ENCODE measurements around the gene FCER2.

FCER2 gene

DNA sequence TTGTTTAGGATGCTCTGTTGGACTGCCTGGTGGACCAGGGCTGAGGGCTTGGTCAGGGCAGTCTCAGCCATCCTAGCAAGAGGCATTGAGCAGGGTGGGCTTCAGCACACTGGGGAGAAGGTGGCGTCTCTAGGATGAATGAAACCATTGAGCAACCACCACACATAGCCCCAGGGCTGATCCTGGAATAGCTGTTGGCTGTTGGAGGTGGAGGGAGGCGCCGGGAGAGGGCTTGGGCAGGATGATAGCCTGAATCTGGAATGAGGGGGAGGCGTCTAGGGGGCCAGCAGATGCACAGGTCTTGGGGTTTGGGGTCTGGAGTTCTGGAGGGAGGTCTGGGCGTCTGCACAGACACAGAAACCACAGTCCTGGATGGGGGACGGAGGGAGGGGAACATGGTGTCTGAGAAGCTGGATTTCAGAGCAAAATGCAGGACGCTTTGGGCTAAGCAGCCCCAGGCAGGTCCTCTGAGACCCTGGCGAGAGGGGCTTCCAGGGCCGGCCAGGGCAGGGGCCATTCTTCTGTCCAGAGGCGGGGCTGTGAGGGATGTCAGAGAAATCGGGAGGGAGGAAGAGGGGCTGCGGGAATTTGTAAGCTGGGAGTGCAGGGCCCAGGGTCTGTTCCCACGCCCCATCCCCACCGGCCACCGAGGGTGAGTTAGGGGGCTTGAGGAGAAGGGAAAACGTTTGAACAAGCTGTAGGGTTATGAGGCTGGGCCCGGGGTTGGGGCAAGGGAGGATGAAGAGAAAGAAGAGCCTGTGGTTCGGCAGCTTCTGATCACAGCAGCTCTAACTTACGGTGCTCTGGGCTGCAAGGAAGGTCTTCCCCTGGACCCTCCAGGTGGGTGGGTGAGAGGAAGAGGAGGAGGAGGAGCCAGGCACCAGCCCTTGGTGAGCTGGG lies 16.1 kb downstream of the FCER2 start:
- WGBS, 2 experiments (ENCODE audit: insufficient coverage in 2 of 2): 51 to 54% methylated on average over 12 to 18 of the region's 19 CpGs
- H3K27ac ChIP-seq (ENCODE audit: low read depth, low read length, severe bottlenecking): no peak overlapping the region
- peaks cover 4% of the 10 kb centered on the region for H3K4me1 ChIP-seq (ENCODE audit: control insufficient read depth, insufficient read depth, low read length, poor library complexity, severe bottlenecking)
- H3K9me3 ChIP-seq (ENCODE audit: control insufficient read depth, low read length): no peaks in the 10 kb centered on the region
- no peak overlapping the region for H3K4me3 ChIP-seq (ENCODE audit: extremely low read depth, insufficient read depth, low read length, poor library complexity, severe bottlenecking)
- H3K36me3 ChIP-seq (ENCODE audit: control insufficient read depth, insufficient read depth, low read length): peaks cover 23% of the 10 kb centered on the region

DNA sequence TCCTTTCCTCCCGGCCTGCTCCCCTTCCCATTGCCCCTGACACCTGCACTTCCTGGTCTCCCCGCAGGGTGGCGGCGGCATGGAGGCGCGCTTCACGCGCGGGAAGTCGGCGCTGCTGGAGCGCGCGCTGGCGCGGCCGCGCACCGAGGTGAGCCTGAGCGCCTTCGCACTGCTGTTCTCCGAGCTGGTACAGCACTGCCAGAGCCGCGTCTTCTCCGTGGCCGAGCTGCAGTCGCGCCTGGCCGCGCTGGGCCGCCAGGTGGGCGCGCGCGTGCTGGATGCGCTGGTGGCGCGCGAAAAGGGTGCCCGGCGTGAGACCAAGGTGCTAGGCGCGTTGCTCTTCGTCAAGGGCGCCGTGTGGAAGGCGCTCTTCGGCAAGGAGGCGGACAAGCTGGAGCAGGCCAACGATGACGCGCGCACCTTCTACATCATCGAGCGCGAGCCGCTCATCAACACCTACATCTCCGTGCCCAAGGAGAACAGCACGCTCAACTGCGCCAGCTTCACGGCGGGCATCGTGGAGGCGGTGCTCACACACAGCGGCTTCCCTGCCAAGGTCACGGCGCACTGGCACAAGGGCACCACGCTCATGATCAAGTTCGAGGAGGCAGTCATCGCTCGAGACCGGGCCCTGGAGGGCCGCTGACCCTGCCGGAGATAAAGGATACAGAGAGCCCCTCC lies 19.6 kb downstream of the FCER2 start:
- WGBS, 2 experiments (ENCODE audit: insufficient coverage in 2 of 2): 94 to 96% methylated on average over 73 to 74 of the region's 74 CpGs
- peaks cover 4% of the 10 kb centered on the region for H3K4me1 ChIP-seq (ENCODE audit: control insufficient read depth, insufficient read depth, low read length, poor library complexity, severe bottlenecking)
- no peaks in the 10 kb centered on the region for H3K9me3 ChIP-seq (ENCODE audit: control insufficient read depth, low read length)
- peaks cover 23% of the 10 kb centered on the region for H3K36me3 ChIP-seq (ENCODE audit: control insufficient read depth, insufficient read depth, low read length)
- H3K27ac ChIP-seq (ENCODE audit: low read depth, low read length, severe bottlenecking): no peak overlapping the region
- no peak overlapping the region for H3K4me3 ChIP-seq (ENCODE audit: extremely low read depth, insufficient read depth, low read length, poor library complexity, severe bottlenecking)

- Histone ChIP-seq H3K36me3 (ENCODE audit: control insufficient read depth, insufficient read depth, low read length) (peaks cover 23% of the 10 kb centered on the region), H3K4me1 (ENCODE audit: control insufficient read depth, insufficient read depth, low read length, poor library complexity, severe bottlenecking) (peaks cover 4% of the 10 kb centered on the region), H3K27ac (ENCODE audit: low read depth, low read length, severe bottlenecking) (no peak overlapping the region), H3K9me3 (ENCODE audit: control insufficient read depth, low read length) (no peaks in the 10 kb centered on the region), H3K4me3 (ENCODE audit: extremely low read depth, insufficient read depth, low read length, poor library complexity, severe bottlenecking) (peak overlapping the region; percentile 89)
- WGBS, 2 experiments (ENCODE audit: insufficient coverage in 2 of 2): 36 to 40% methylated on average over 27 to 37 of the region's 43 CpGs
These were observed 20.4 kb downstream of the FCER2 start for GRCh38 chr19:7681340-7682174.

DNA sequence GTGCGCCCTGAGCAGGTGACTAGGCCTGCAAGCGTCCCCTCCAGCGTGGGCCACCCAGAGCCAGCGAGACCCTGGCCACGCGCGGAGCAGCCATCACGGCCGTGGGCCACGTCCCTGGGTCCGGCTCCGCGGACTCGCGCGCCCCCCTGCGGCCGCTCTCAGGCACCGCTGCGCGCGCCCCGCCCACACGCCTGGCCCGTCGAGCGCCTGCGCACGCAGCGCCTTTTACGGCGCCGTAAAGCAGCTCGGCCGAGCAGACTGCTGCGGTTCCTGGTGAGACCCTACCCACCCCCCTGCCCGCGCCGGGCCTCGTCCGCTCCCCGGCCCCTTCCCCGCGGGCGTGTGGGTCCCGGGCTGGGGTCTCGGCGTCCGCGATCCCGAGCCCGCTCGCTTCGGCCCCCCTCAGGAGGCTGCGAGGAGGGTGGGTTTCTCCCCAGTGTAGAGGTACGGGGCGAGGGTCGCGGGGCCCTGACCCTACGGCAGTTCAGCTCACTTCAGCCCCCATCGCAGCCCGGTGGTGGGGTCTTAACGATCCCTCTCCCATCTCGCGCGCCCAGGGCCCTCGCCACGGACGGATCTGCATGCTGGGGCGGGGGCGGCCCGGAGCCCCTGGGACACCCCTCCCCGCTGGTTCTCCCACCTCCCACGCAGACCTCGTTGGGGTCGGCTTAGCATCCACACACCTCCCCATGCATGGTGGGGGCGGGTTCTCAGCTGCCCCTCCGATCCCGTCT lies 21.2 kb downstream of the FCER2 start, which contains the start of gene TRAPPC5:
TRAPPC5 (plus strand) TSS at position 228 of the 734 bp plus-strand sequence. CDS start 1,421 bp downstream, outside the sequence.
- 0% methylated on average over 45 to 69 of the region's 79 CpGs for WGBS, 2 experiments (ENCODE audit: insufficient coverage in 2 of 2)

GRCh38 chr19:7679771-7680605 lies 21.9 kb downstream of the FCER2 start:
- Histone ChIP-seq H3K4me3 (ENCODE audit: extremely low read depth, insufficient read depth, low read length, poor library complexity, severe bottlenecking) (peak overlapping the region; percentile 89), H3K27ac (ENCODE audit: low read depth, low read length, severe bottlenecking) (no peak overlapping the region), H3K4me1 (ENCODE audit: control insufficient read depth, insufficient read depth, low read length, poor library complexity, severe bottlenecking) (peaks cover 4% of the 10 kb centered on the region), H3K9me3 (ENCODE audit: control insufficient read depth, low read length) (no peaks in the 10 kb centered on the region), H3K36me3 (ENCODE audit: control insufficient read depth, insufficient read depth, low read length) (peaks cover 23% of the 10 kb centered on the region)
- WGBS, 2 experiments (ENCODE audit: insufficient coverage in 2 of 2): 58% methylated on average over 21 to 22 of the region's 22 CpGs

More for the DNA sequence above, 21.2 kb downstream of the FCER2 start, which contains the start of gene TRAPPC5:
- Histone ChIP-seq H3K4me3 (ENCODE audit: extremely low read depth, insufficient read depth, low read length, poor library complexity, severe bottlenecking) (peak within 1 kb of the TSS; percentile 89), H3K9me3 (ENCODE audit: control insufficient read depth, low read length) (no peaks in the 10 kb centered on the region), H3K27ac (ENCODE audit: low read depth, low read length, severe bottlenecking) (no peak within 1 kb of the TSS), H3K36me3 (ENCODE audit: control insufficient read depth, insufficient read depth, low read length) (peaks cover 23% of the 10 kb centered on the region), H3K4me1 (ENCODE audit: control insufficient read depth, insufficient read depth, low read length, poor library complexity, severe bottlenecking) (peaks cover 4% of the 10 kb centered on the region)

DNA sequence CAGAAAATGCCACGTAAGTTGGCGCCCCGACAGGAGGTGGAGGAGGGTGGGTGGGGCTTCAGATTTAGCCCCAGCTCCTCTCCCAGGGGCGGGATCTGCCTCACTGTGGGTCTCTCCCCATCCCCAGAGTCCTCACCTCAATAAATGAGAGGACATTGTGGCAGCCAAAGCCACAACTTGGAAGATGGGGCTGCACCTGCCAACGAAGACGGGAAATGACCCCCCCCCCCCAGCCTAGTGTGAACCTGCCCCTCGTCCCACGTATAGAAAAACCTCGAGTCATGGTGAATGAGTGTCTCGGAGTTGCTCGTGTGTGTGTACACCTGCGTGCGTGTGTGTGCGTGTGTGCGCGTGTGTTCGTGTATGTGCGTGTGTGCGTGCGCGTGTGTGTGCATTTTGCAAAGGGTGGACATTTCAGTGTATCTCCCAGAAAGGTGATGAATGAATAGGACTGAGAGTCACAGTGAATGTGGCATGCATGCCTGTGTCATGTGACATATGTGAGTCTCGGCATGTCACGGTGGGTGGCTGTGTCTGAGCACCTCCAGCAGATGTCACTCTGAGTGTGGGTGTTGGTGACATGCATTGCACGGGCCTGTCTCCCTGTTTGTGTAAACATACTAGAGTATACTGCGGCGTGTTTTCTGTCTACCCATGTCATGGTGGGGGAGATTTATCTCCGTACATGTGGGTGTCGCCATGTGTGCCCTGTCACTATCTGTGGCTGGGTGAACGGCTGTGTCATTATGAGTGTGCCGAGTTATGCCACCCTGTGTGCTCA lies 22.8 kb downstream of the FCER2 start:
- 81 to 83% methylated on average over 22 to 23 of the region's 30 CpGs for WGBS, 2 experiments (ENCODE audit: insufficient coverage in 2 of 2)

GRCh38 chr19:7677669-7678311 lies 24.1 kb downstream of the FCER2 start:
- Histone ChIP-seq H3K9me3 (ENCODE audit: control insufficient read depth, low read length) (no peaks in the 10 kb centered on the region), H3K36me3 (ENCODE audit: control insufficient read depth, insufficient read depth, low read length) (peaks cover 11% of the 10 kb centered on the region), H3K4me3 (ENCODE audit: extremely low read depth, insufficient read depth, low read length, poor library complexity, severe bottlenecking) (no peak overlapping the region), H3K4me1 (ENCODE audit: control insufficient read depth, insufficient read depth, low read length, poor library complexity, severe bottlenecking) (peaks cover 4% of the 10 kb centered on the region), H3K27ac (ENCODE audit: low read depth, low read length, severe bottlenecking) (no peak overlapping the region)
- WGBS, 2 experiments (ENCODE audit: insufficient coverage in 2 of 2): 22 to 43% methylated on average over 9 to 12 of the region's 12 CpGs

More for the DNA sequence above, 22.8 kb downstream of the FCER2 start:
- Histone ChIP-seq H3K9me3 (ENCODE audit: control insufficient read depth, low read length) (no peaks in the 10 kb centered on the region), H3K36me3 (ENCODE audit: control insufficient read depth, insufficient read depth, low read length) (peaks cover 23% of the 10 kb centered on the region), H3K4me1 (ENCODE audit: control insufficient read depth, insufficient read depth, low read length, poor library complexity, severe bottlenecking) (peaks cover 4% of the 10 kb centered on the region), H3K4me3 (ENCODE audit: extremely low read depth, insufficient read depth, low read length, poor library complexity, severe bottlenecking) (no peak overlapping the region), H3K27ac (ENCODE audit: low read depth, low read length, severe bottlenecking) (no peak overlapping the region)

DNA sequence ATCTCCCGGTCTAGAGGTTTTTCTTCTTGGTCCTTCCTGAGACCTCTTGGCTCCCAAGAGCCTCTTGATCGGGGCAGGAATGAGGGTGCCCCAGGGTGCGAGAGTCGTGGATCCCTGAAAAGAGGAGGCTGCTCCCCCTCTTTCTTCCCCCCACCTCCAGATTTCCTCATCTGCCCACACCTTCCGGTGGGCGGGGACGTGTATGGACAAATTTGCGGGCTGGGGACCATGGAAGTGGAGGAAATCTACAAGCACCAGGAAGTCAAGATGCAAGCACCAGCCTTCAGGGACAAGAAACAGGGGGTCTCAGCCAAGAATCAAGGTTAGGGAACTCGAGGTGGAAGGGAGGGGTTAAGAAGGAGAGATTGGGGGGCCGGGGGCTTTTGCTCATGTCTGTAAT lies 25.1 kb downstream of the FCER2 start, which contains the start of gene MCEMP1:
MCEMP1 (plus strand) TSS at position 237 of the 400 bp plus-strand sequence; CDS start at position 268, 31 bp downstream.
- Histone ChIP-seq H3K36me3 (ENCODE audit: control insufficient read depth, insufficient read depth, low read length) (peaks cover 1% of the 10 kb centered on the region), H3K4me1 (ENCODE audit: control insufficient read depth, insufficient read depth, low read length, poor library complexity, severe bottlenecking) (peaks cover 3% of the 10 kb centered on the region), H3K4me3 (ENCODE audit: extremely low read depth, insufficient read depth, low read length, poor library complexity, severe bottlenecking) (no peak within 1 kb of the TSS), H3K27ac (ENCODE audit: low read depth, low read length, severe bottlenecking) (no peak within 1 kb of the TSS), H3K9me3 (ENCODE audit: control insufficient read depth, low read length) (no peaks in the 10 kb centered on the region)
- 44 to 57% methylated on average over 3 to 9 of the region's 10 CpGs for WGBS, 2 experiments (ENCODE audit: insufficient coverage in 2 of 2)
